GM13977 (cell line): ENCODE results near the gene KLHDC9.
"Not testable (repeated sequence)": the region's sequence is repeated elsewhere in the genome, so short reads cannot be mapped to it uniquely, and the experiment has no call there.

Experiments used
- DNase-seq: peaks from one replicate; pipeline ENCODE4 v3.0.0; 2012; ENCODE audit warnings: low spot score
- in situ Hi-C: fragments of 300-500 bp; cut with MboI; formaldehyde crosslinking; loops from one replicate; pipeline ENCODE4 v1.12.0; 2022; ENCODE audit warnings: low sequenced_read_pairs, low pct_unique_long_range_greater_than_20kb, mixed read lengths, inconsistent platforms; ENCODE audit not compliant: unreplicated experiment
- TF ChIP-seq, protein P1 (sequence below): IDR thresholded peaks from 2 replicates; pipeline ENCODE4 v1.5.1; 2012; ENCODE audit warnings: mild to moderate bottlenecking, control low read depth; ENCODE audit not compliant: insufficient read depth; ENCODE audit errors: extremely low read depth, missing control alignments

KLHDC9 gene

DNA sequence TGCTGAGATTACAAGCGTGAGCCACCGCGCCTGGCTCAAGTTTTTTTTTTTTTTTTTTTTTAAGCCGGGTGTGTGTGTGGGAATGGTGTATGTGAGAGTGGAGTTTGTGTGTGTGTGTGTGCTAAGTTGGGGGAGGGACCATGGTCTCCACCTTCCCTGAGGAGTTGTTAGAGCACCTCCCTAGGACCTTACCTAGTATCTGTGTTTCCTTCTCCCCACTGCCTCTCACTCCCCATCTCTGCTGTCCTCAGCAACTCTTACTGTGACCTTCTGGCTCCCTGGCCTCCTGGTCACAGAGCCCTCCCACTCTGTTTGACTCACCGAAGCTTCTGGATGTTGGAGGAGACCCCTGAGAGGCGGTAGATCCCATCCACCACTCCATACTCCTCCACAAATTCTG lies 38.9 kb upstream of the KLHDC9 start:
- TF ChIP-seq, protein P1, sequence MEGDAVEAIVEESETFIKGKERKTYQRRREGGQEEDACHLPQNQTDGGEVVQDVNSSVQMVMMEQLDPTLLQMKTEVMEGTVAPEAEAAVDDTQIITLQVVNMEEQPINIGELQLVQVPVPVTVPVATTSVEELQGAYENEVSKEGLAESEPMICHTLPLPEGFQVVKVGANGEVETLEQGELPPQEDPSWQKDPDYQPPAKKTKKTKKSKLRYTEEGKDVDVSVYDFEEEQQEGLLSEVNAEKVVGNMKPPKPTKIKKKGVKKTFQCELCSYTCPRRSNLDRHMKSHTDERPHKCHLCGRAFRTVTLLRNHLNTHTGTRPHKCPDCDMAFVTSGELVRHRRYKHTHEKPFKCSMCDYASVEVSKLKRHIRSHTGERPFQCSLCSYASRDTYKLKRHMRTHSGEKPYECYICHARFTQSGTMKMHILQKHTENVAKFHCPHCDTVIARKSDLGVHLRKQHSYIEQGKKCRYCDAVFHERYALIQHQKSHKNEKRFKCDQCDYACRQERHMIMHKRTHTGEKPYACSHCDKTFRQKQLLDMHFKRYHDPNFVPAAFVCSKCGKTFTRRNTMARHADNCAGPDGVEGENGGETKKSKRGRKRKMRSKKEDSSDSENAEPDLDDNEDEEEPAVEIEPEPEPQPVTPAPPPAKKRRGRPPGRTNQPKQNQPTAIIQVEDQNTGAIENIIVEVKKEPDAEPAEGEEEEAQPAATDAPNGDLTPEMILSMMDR, result no peak
- in situ Hi-C loops, result no loop called here
- no peak for DNase-seq

DNA sequence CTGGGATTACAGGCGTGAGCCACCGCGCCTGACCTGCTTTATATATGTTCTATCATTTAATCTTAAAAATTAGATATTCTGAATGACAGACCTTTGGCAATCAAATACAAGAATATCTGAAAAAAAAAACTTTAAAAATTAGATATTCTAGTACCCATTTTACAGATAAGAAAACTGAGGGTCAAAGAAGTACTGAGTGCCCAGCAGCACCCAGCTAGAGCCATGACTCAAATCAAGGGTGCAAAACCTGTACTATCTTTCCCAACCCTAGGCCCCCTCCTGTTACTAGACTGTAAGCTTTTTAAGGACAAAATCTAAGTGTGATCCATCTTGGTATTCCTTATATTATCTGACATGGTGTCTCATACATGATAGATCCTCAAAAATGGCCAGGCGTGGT lies 36.7 kb upstream of the KLHDC9 start:
- TF ChIP-seq, protein P1, result no peak
- in situ Hi-C loops, result no loop called here
- DNase-seq, result no peak

DNA sequence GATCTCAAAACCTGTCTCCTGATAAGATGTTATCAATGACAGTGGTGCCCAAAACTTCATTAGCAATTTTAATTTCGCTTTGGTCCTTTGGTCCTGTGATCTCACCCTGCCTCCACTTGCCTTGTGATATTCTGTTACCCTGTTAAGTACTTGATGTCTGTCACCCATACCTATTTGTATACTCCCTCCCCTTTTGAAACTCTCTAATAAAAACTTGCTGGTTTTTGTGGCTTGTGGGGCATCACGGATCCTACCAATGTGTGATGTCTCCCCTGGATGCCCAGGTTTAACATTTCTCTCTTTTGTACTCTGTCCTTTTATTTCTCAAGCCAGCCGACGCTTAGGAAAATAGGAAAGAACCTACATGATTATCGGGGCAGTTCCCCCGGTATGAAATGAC lies 34.2 kb upstream of the KLHDC9 start:
- in situ Hi-C loops, DNase-seq: not testable (repeated sequence)

DNA sequence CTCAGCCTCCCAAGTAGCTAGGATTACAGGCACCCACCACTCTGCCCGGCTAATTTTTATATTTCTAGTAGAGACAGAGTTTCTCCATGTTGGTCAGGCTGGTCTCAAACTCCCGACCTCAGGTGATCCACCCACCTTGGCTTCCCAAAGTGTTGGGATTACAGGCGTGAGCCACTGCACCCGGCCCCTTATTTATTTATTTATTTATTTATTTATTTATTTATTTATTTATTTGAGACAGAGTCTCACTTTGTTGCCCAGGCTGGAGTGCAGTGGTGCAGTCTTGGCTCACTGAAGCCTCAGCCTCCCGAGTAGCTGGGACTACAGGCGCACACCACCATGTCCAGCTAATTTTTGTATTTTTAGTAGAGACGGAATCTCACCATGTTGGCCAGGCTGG lies 32.5 kb upstream of the KLHDC9 start:
- DNase-seq, in situ Hi-C loops: not testable (repeated sequence)

DNA sequence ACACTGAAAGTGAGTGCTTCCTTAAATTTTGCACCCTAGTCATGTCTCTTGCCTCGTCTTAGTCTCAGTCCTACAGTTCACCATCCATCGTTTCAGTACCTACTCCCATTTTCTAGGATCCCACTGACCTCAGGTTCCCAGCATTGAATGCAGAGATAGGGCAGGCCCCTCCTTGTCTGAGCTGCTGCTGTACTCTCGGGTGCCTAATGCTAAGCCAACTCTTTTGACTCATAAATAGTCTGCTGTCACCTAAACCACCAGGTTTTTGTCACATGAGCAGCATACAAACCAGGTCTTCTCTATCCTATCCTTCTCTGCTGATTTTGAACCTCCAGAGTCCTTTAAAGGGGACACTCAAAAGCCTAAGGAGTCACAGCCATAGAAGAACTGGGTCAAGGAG lies 31.5 kb upstream of the KLHDC9 start:
- DNase-seq, result no peak
- in situ Hi-C loops, result no loop called here
- TF ChIP-seq, protein P1, result no peak

DNA sequence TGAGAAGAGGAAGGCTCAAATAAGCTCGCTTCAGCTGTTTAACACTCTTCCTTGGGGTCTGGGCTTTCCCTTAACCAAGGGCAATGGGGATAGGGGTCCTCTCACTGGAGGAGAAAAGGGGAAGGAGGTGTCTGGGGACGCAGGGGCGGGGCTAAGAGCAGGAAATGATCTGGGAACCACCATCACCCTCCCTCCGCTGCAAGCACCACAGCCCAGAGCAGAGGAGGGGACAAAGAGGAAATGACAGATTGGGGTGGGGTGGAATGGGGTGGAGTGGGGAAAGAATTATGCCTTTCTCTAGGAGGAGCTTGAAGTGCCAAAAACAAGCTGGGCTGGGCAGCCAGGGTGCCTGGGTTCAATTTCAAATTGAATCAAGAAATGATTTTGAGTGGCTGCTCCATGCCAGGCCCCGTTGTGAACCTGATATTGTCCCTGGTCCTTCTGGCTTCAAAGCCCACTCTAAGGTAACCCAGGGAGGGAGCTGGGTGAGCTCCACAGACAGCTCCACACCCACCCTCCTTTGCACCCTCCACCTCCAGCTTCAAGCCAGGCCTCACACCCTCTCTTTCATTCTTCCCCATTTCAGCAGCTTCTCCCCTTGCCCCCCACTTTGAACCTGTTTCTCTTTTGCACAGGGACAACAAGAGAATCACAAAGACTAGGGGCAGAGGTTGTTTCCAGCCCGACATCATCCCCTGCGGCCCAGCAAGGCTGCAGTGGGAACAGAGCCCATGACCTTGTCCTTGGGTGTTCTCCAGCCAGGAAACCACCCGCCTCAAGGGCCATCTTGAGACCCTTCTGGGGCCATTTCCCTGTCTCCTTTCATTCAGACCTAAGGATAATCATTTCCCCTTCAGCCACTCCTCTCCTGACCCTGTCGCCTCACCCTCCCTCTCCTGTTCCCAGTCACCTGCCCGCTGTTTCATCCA lies 29.6 kb upstream of the KLHDC9 start:
- in situ Hi-C loops, result no loop called here

DNA sequence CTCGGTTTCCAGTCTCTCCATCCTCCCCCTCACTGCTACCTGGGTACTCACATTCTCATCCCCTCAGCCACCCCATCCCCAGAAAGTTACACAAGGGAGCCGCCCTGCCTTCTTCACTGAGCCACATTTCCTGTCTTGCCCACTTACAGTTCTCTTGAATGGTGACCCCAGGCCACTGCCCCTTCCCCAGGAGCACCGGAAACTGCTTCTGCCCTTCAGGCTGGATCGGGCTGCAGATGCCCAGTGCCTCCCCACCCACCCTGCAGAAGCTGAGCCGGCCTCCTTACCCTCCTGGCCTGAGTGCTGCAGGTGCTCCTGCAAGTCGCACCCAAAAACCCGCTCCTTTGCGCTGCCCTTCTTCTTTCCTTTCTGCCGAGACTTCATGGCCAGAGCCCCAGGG lies 28.9 kb upstream of the KLHDC9 start:
- DNase-seq, result no peak

More for the DNA sequence above, 29.6 kb upstream of the KLHDC9 start:
- peak; percentile 84 for DNase-seq
- TF ChIP-seq, protein P1, result no peak

More for the DNA sequence above, 28.9 kb upstream of the KLHDC9 start:
- in situ Hi-C loops, result no loop called here
- TF ChIP-seq, protein P1, result no peak
